Small intestine (tissue), 7 donors: Measurements from ENCODE around the gene LRRTM3. TPM values are rescaled to one million over a fixed set of nuclear protein-coding genes. Genes with fewer than 3 reads are reported as not detected.

ENCODE experiments used
- DNase-seq, 2 donors: peaks; one replicate each; pipeline versions ENCODE4 v3.0.0 to v3.0.0-alpha.2; 2013
- FAIRE-seq: peaks from 2 replicates; lab custom pipeline; 2012; peaks lifted over from hg19 to GRCh38; lab: Jason Lieb, UNC
- H3K27ac ChIP-seq, 3 donors: one replicate each; pipeline ENCODE4 v1.5.1; 2013; ENCODE audit warnings: low read length in 2 of 3, mild to moderate bottlenecking in 2 of 3, control low read depth in 1 of 3, inconsistent platforms in 1 of 3, low read depth in 1 of 3, moderate library complexity in 1 of 3
- H3K27me3 ChIP-seq, 3 donors: one replicate each; pipeline ENCODE4 v1.6.1; 2013; ENCODE audit warnings: low read length in 3 of 3, inconsistent platforms in 1 of 3; ENCODE audit not compliant: control insufficient read depth in 3 of 3, insufficient read depth in 3 of 3
- H3K36me3 ChIP-seq, 3 donors: one replicate each; pipeline ENCODE4 v1.6.1; 2013; ENCODE audit warnings: low read length in 3 of 3, inconsistent platforms in 1 of 3, low read depth in 1 of 3, mild to moderate bottlenecking in 1 of 3, moderate library complexity in 1 of 3; ENCODE audit not compliant: control insufficient read depth in 3 of 3, insufficient read depth in 2 of 3
- H3K4me1 ChIP-seq, 3 donors: one replicate each; pipeline ENCODE4 v1.6.1; 2013; ENCODE audit warnings: low read length in 2 of 3, inconsistent platforms in 1 of 3, low read depth in 1 of 3, mild to moderate bottlenecking in 1 of 3, moderate library complexity in 1 of 3; ENCODE audit not compliant: control insufficient read depth in 3 of 3, insufficient read depth in 2 of 3
- H3K4me3 ChIP-seq, 3 donors: one replicate each; pipeline ENCODE4 v1.5.1; 2013; ENCODE audit warnings: low read length in 3 of 3, control low read depth in 1 of 3, inconsistent platforms in 1 of 3, low read depth in 1 of 3, mild to moderate bottlenecking in 1 of 3, moderate library complexity in 1 of 3
- H3K9me3 ChIP-seq, 2 donors: one replicate each; pipeline ENCODE4 v1.6.1; 2013; ENCODE audit warnings: low read depth in 1 of 2, low read length in 1 of 2; ENCODE audit not compliant: control insufficient read depth in 2 of 2, insufficient read depth in 1 of 2
- WGBS, 3 donors: extraction: QIAGEN DNeasy Blood & Tissue Kit; methylation state at CpG; one replicate each; pipeline ENCODE4 v1.1.7; 2013; 5-methylcytosine and 5-hydroxymethylcytosine counted together
- polyA plus RNA-seq, 4 donors: library from polyadenylated mRNA; stranded (reverse) in 3 of 4; unstranded in 1 of 4; fragments of 200-250 nt in 3 of 4; fragments of 120-200 nt in 1 of 4; gene quantifications; one replicate each; pipeline versions ENCODE4 v1.2.1 to v1.2.3, GENCODE V29; 2013
- donor health status: healthy with polysubstance abuse.
- donor health status: control.
- donor health status: control.
- donor health status: Bipolar disorder and iron deficiency.
- donor health status: healthy.

Gene LRRTM3
- polyA plus RNA-seq, 4 donors = 0.10 to 0.31 TPM; not detected in 2

GRCh38 chr10:67087135-67087425, 161.2 kb downstream of the LRRTM3 start:
- DNase-seq (no peak), FAIRE-seq (no peak)
- H3K36me3 ChIP-seq = no peaks in the 10 kb centered on the region
- no peak overlapping the region for H3K4me3 ChIP-seq
- no peaks in the 10 kb centered on the region for H3K4me1 ChIP-seq
- no peaks in the 10 kb centered on the region for H3K9me3 ChIP-seq
- H3K27ac ChIP-seq = no peak overlapping the region
- H3K27me3 ChIP-seq = no peaks in the 10 kb centered on the region

- DNase-seq (no peak), FAIRE-seq (no peak)
- H3K9me3 ChIP-seq = no peaks in the 10 kb centered on the region
- H3K27me3 ChIP-seq = no peaks in the 10 kb centered on the region
- H3K36me3 ChIP-seq = no peaks in the 10 kb centered on the region
- 65 to 77% (median 66%) methylated on average over 1 of the region's 1 CpG for WGBS, 3 donors
- no peak overlapping the region for H3K4me3 ChIP-seq
- H3K27ac ChIP-seq = no peak overlapping the region
- H3K4me1 ChIP-seq = no peaks in the 10 kb centered on the region
These were observed 162.2 kb downstream of the LRRTM3 start for GRCh38 chr10:67088036-67088435.

GRCh38 chr10:67095531-67095930, 169.7 kb downstream of the LRRTM3 start:
- H3K27me3 ChIP-seq = no peaks in the 10 kb centered on the region
- no peaks in the 10 kb centered on the region for H3K4me1 ChIP-seq
- FAIRE-seq = no peak
- no peaks in the 10 kb centered on the region for H3K9me3 ChIP-seq
- no peak overlapping the region for H3K27ac ChIP-seq
- H3K36me3 ChIP-seq = no peaks in the 10 kb centered on the region
- no peak for DNase-seq
- WGBS, 3 donors = 49 to 51% (median 50%) methylated on average over 2 of the region's 2 CpGs
- no peak overlapping the region for H3K4me3 ChIP-seq

- Histone ChIP-seq H3K4me1 (no peaks in the 10 kb centered on the region), H3K27me3 (no peaks in the 10 kb centered on the region), H3K27ac (no peak overlapping the region), H3K9me3 (no peaks in the 10 kb centered on the region), H3K4me3 (no peak overlapping the region), H3K36me3 (no peaks in the 10 kb centered on the region)
- DNase-seq (no peak), FAIRE-seq (no peak)
- WGBS, 3 donors = 70 to 77% (median 71%) methylated on average over 2 of the region's 2 CpGs
These were observed 172.6 kb downstream of the LRRTM3 start for GRCh38 chr10:67098461-67098860.

GRCh38 chr10:67100951-67101350, 175.1 kb downstream of the LRRTM3 start:
- Histone ChIP-seq H3K36me3 (no peaks in the 10 kb centered on the region), H3K27me3 (no peaks in the 10 kb centered on the region), H3K9me3 (no peaks in the 10 kb centered on the region), H3K27ac (no peak overlapping the region), H3K4me3 (no peak overlapping the region), H3K4me1 (no peaks in the 10 kb centered on the region)
- WGBS, 3 donors = 66 to 72% (median 68%) methylated on average over 3 of the region's 3 CpGs
- FAIRE-seq (no peak), DNase-seq (no peak)

- Histone ChIP-seq H3K27ac (no peak overlapping the region), H3K36me3 (no peaks in the 10 kb centered on the region), H3K4me1 (peaks cover 0 to under 1% (median 0%) of the 10 kb centered on the region in 3 donors), H3K9me3 (no peaks in the 10 kb centered on the region), H3K4me3 (no peak overlapping the region), H3K27me3 (no peaks in the 10 kb centered on the region)
- FAIRE-seq (no peak), DNase-seq (no peak)
- WGBS, 3 donors = 81 to 91% (median 89%) methylated on average over 3 of the region's 3 CpGs
These were observed 181.8 kb downstream of the LRRTM3 start for GRCh38 chr10:67107670-67108069.

- no peak overlapping the region for H3K4me3 ChIP-seq
- no peaks in the 10 kb centered on the region for H3K36me3 ChIP-seq
- no peak for FAIRE-seq
- H3K9me3 ChIP-seq = no peaks in the 10 kb centered on the region
- H3K27ac ChIP-seq = no peak overlapping the region
- H3K27me3 ChIP-seq = no peaks in the 10 kb centered on the region
- DNase-seq = no peak
- peaks cover 0 to 12% (median 0%) of the 10 kb centered on the region in 3 donors for H3K4me1 ChIP-seq
These were observed 184.4 kb downstream of the LRRTM3 start for GRCh38 chr10:67110286-67110685.

GRCh38 chr10:67112765-67113164, 186.9 kb downstream of the LRRTM3 start:
- Histone ChIP-seq H3K27ac (no peak overlapping the region), H3K9me3 (no peaks in the 10 kb centered on the region), H3K4me3 (no peak overlapping the region), H3K4me1 (peaks cover 0 to 12% (median 0%) of the 10 kb centered on the region in 3 donors), H3K36me3 (no peaks in the 10 kb centered on the region), H3K27me3 (no peaks in the 10 kb centered on the region)
- FAIRE-seq = no peak
- peak in 1 of 2 donors; percentile 3 for DNase-seq
- WGBS, 3 donors = 77 to 88% (median 81%) methylated on average over 1 of the region's 1 CpG

GRCh38 chr10:67114945-67115344, 189.1 kb downstream of the LRRTM3 start:
- Histone ChIP-seq H3K36me3 (no peaks in the 10 kb centered on the region), H3K27ac (no peak overlapping the region), H3K9me3 (no peaks in the 10 kb centered on the region), H3K4me1 (peaks cover 0 to 12% (median 0%) of the 10 kb centered on the region in 3 donors), H3K4me3 (no peak overlapping the region), H3K27me3 (no peaks in the 10 kb centered on the region)
- FAIRE-seq (no peak), DNase-seq (peak; percentile 40 to 78)
- 13 to 59% (median 45%) methylated on average over 2 of the region's 2 CpGs for WGBS, 3 donors
